SK-N-SH (cell line): ENCODE data around the gene EIF2D.

Experiments
- CTCF ChIP-seq: fragments of 200-600 bp; sonication (generic); IDR thresholded peaks from 2 replicates; pipeline ENCODE4 v1.6.1; 2017; ENCODE audit warnings: antibody characterized with exemption, mild to moderate bottlenecking, moderate library complexity
- EP300 ChIP-seq, 2 experiments: IDR thresholded peaks; 2 replicates each; pipeline versions ENCODE4 v1.4.0 to v1.6.1; 2012; ENCODE audit warnings: borderline replicate concordance in 1 of 2, low read depth in 1 of 2, low read length in 1 of 2

GRCh38 chr1:206559672-206559995 lies 52.6 kb downstream of the EIF2D start:
- TF ChIP-seq CTCF (no peak), EP300 (IDR thresholded peaks at IDR 0.05; ENCODE audit: borderline replicate concordance in 1 of 2, low read depth in 1 of 2, low read length in 1 of 2) (no peak)
